Muscle layer of colon (tissue), 2 donors: ENCODE measurements around the gene NSUN7.

Source experiments
- H3K27ac ChIP-seq: one replicate; pipeline ENCODE4 v1.7.0; 2013; ENCODE audit warnings: low read depth, mild to moderate bottlenecking, low read length, moderate library complexity
- H3K27me3 ChIP-seq, 2 donors: one replicate each; pipeline ENCODE4 v1.7.0; 2013; ENCODE audit warnings: low read length in 2 of 2, mild to moderate bottlenecking in 2 of 2; ENCODE audit not compliant: insufficient read depth in 2 of 2, control insufficient read depth in 1 of 2
- H3K36me3 ChIP-seq: one replicate; pipeline ENCODE4 v1.7.0; 2013; ENCODE audit warnings: mild to moderate bottlenecking, low read length; ENCODE audit not compliant: insufficient read depth
- H3K4me1 ChIP-seq: one replicate; pipeline ENCODE4 v1.7.0; 2013; ENCODE audit warnings: mild to moderate bottlenecking, low read length; ENCODE audit not compliant: insufficient read depth
- H3K4me3 ChIP-seq, 2 donors: one replicate each; pipeline ENCODE4 v1.7.0; 2013; ENCODE audit warnings: low read length in 2 of 2, low read depth in 1 of 2, mild to moderate bottlenecking in 1 of 2, moderate library complexity in 1 of 2
- H3K9ac ChIP-seq: one replicate; pipeline ENCODE4 v1.7.0; 2013; ENCODE audit warnings: low read length
- H3K9me3 ChIP-seq: one replicate; pipeline ENCODE4 v1.7.0; 2013; ENCODE audit warnings: mild to moderate bottlenecking, low read length
- donor health status: abdominal sarcoma.
- donor health status: Adenocarcinoma of cecum.

NSUN7 gene

DNA sequence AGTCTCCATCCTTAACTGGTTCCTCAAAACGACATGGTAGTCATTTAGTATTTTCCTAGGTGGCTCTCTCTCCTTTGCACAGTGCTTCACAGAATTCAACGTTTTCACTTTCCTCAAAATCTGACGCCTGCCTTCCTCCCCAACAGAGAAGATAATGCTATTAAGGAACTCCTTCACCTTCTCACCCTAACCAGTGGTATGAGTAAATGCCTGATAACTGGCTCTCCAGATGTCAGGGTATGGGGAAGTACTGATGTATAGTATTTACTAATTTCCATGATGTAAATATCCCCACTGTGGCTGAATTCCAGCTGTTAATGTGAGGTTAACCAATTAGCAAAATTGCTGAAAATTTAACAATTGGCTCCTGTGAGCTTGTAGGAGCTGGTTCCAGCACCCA, 28.8 kb upstream of the NSUN7 start:
- H3K4me1 ChIP-seq, result no peaks in the 10 kb centered on the region
- H3K27ac ChIP-seq, result no peak overlapping the region
- H3K27me3 ChIP-seq, result no peaks in the 10 kb centered on the region
- H3K9ac ChIP-seq, result no peak overlapping the region
- no peak overlapping the region for H3K4me3 ChIP-seq
- H3K36me3 ChIP-seq, result no peaks in the 10 kb centered on the region
- H3K9me3 ChIP-seq, result no peaks in the 10 kb centered on the region

DNA sequence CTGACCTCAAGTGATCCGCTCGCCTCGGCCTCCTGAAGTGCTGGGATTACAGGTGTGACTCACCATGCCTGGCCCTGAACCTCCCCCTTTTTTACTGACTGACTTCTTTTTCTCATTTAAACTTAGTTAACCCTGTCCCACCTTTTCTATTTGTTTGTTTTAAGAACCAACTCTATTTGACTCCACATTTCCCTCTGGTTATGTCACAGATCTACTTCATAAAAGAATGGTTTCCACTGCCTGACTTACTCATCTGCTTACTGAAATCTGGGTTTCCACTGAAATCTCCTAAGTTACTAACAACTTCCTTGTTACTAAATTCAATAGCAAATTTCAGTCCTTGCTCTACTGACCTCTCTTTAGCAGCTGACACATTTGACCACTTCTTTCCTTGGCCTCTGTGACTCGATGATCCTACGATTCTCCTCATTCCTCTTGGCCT, 28.0 kb upstream of the NSUN7 start:
- Histone ChIP-seq H3K9me3 (no peaks in the 10 kb centered on the region), H3K9ac (no peak overlapping the region), H3K4me3 (no peak overlapping the region), H3K27ac (no peak overlapping the region), H3K27me3 (no peaks in the 10 kb centered on the region), H3K36me3 (no peaks in the 10 kb centered on the region), H3K4me1 (no peaks in the 10 kb centered on the region)

DNA sequence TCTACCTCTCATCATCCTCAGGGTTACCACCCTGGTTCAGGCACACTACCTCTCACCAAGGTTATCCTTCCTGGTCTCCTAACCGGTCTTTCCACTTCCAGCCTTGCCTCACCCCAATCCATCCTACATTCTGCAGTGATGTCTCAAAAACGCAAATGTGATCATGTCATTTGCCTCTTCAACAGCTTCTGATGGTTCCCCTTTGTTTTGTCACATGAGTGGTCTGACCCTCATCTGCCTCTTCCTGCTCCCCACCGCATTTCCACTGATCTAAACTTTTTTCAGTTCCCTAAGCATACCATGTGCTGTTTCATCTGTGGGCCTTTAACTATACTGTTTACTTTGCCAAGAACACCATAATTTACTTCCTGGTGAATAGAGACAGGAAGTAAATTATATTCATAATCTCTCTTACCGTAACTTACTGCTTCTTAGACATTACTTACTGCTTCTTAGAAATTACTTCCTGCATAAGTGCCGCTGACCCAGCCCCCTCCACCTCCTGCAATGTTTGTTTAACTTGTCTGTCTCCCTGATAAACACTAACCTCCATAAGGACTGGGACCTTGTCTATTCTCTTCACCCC, 27.1 kb upstream of the NSUN7 start:
- Histone ChIP-seq H3K9me3 (no peaks in the 10 kb centered on the region), H3K27me3 (no peaks in the 10 kb centered on the region), H3K9ac (no peak overlapping the region), H3K27ac (no peak overlapping the region), H3K4me3 (no peak overlapping the region), H3K36me3 (no peaks in the 10 kb centered on the region), H3K4me1 (no peaks in the 10 kb centered on the region)

DNA sequence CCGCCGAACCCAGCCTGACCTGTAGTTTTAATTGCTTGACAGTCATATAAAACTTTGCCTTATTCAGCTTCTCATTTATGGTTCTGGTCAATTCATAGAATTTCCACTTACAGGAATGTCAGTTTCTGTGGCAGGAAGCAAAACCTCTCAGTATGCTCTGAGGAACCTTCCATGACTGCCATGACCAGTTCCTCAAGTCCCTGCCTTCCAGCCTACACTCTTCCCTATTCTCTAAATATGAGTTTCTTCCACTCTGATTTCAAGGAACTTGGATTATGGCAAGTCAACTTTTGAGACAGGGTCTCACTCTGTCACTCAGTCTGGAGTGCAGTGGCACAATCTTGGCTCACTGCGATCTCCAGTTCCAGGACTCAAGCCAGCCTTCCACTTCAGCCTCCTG, 26.0 kb upstream of the NSUN7 start:
- H3K4me3 ChIP-seq, result no peak overlapping the region
- no peak overlapping the region for H3K27ac ChIP-seq
- no peaks in the 10 kb centered on the region for H3K27me3 ChIP-seq
- H3K4me1 ChIP-seq, result no peaks in the 10 kb centered on the region
- H3K9me3 ChIP-seq, result no peaks in the 10 kb centered on the region
- no peak overlapping the region for H3K9ac ChIP-seq
- H3K36me3 ChIP-seq, result no peaks in the 10 kb centered on the region

DNA sequence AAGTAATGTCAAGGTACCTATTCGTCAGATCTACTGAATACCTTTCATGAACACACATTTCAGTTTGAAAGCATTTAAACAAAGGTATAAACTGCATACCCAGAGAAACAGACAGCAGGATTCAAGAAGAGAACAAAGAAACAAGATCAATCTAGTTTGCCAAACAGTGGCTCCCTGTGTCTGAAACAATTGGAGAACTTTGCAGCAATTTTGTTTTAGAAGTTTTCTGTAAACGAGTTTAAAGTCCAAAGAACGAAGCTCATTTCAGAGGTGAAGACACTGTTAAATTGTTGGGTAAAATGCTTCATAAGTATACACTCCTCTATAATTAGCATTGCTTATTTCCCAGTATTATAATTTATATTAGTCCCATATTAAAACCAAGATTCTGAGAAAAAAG, 21.4 kb upstream of the NSUN7 start:
- no peaks in the 10 kb centered on the region for H3K36me3 ChIP-seq
- no peak overlapping the region for H3K9ac ChIP-seq
- no peaks in the 10 kb centered on the region for H3K9me3 ChIP-seq
- H3K4me3 ChIP-seq, result no peak overlapping the region
- no peaks in the 10 kb centered on the region for H3K4me1 ChIP-seq
- H3K27me3 ChIP-seq, result no peaks in the 10 kb centered on the region
- H3K27ac ChIP-seq, result no peak overlapping the region

DNA sequence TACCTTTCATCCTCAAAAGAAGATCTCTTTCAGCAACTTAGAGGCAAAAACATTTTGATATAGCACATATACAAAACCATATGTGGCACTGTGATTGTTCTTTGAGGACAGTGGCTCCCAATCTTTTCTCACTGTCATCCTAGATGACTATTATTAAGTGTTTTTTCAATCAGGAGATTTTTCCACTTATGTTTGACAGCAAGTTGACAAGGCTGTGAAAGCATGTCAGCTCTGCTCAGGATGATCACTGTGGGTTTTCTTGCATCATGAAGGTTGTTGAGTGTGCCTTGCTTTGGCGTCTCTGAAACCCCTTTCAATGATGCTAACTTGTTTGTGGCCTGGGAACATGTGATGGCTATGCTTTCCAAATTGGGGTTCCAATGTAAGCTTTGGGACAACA, 20.2 kb upstream of the NSUN7 start:
- Histone ChIP-seq H3K27me3 (no peaks in the 10 kb centered on the region), H3K9me3 (no peaks in the 10 kb centered on the region), H3K9ac (no peak overlapping the region), H3K4me1 (no peaks in the 10 kb centered on the region), H3K4me3 (no peak overlapping the region), H3K27ac (no peak overlapping the region), H3K36me3 (no peaks in the 10 kb centered on the region)

DNA sequence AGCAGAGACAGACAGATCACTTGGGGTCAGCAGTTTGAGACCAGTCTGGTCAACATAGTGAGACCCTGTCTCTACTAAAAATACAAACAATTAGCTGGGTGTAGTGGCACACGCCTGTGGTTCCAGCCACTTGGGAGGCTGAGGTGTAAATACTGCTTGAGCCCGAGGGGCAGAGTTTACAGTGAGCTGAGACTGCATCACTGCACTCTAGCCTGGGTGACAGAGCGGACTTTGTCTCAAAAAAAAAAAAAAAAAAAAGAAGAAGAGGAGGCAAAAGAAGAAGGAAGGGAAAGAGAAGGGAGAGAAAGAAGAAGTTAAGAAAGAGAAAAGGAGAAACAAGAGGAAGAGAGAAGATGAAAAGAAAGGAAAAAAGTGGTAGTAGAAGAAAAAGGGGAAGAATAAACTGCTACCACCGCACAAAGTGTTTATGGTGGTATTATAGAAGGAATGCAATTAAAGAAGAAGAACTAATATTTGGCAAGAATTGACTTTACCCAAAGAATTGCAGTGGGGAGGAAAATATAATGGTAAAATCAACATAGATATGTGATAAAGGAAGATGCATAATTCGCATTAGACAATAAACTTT, 19.6 kb upstream of the NSUN7 start:
- Histone ChIP-seq H3K9ac (no peak overlapping the region), H3K27ac (no peak overlapping the region), H3K4me1 (no peaks in the 10 kb centered on the region), H3K4me3 (no peak overlapping the region), H3K9me3 (no peaks in the 10 kb centered on the region), H3K36me3 (no peaks in the 10 kb centered on the region), H3K27me3 (no peaks in the 10 kb centered on the region)

DNA sequence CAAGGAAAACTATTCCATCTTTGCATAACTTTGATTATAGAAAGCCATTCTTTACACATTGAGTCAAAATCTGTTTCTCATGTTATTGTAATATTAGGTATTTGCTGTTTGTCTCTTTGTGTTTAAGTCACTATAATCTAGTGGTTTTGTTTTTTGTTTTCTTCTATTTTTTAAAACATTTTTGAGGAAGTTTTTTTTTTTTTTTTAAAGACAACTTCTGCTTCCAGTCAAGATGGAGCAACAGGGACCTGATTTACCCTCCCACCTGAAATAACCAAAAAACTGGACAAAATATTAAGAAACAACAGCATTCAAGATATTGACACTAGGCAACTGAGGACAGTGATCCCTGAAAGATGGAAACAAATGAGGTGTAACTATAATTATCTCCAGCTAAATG, 18.4 kb upstream of the NSUN7 start:
- H3K4me3 ChIP-seq, result no peak overlapping the region
- H3K27ac ChIP-seq, result no peak overlapping the region
- no peaks in the 10 kb centered on the region for H3K36me3 ChIP-seq
- no peaks in the 10 kb centered on the region for H3K4me1 ChIP-seq
- H3K27me3 ChIP-seq, result no peaks in the 10 kb centered on the region
- no peaks in the 10 kb centered on the region for H3K9me3 ChIP-seq
- no peak overlapping the region for H3K9ac ChIP-seq

DNA sequence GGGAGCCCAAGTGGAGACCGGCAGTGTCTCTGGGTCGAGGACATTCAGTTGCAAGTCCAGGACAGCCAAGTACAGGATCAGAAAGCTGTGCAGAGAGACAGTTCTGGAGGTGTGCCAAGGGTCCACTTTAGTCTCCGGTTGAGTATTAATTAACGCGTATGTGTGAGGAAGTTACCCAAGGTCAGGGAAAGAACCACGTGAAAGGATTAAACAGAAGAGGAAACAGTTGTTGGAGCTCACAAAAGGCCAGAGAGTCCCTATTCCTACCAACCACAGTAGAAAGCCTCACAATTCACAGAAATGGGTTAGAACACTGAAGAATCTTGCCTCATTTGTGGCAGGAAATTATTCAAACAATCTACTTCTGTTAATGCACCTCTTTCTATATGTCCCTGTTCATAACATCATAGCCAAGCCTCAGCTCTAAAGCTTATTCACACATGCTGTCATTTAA, 17.9 kb upstream of the NSUN7 start:
- no peaks in the 10 kb centered on the region for H3K4me1 ChIP-seq
- no peak overlapping the region for H3K27ac ChIP-seq
- H3K36me3 ChIP-seq, result no peaks in the 10 kb centered on the region
- no peaks in the 10 kb centered on the region for H3K9me3 ChIP-seq
- no peak overlapping the region for H3K4me3 ChIP-seq
- H3K9ac ChIP-seq, result no peak overlapping the region
- H3K27me3 ChIP-seq, result no peaks in the 10 kb centered on the region

DNA sequence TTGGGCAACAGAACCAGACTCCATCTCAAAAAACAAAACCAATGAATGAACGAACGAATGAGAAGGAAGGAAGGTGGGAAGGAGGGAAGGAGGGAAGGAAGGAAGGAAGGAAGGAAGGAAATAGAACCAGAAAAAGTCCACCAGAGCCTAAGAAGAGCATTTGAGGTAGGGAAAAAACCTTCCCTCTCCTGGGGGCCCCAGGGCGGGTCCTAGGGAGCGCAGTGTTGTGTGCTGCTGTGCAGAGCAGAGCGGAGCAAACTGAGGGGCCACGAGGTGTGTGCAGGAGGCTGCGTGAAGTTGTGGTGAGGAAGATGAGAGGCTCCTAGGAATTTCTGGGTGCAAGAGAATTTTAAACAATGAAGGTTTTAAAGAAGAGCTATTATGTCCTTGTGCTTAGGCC, 16.0 kb upstream of the NSUN7 start:
- Histone ChIP-seq H3K36me3 (no peaks in the 10 kb centered on the region), H3K4me3 (no peak overlapping the region), H3K27ac (no peak overlapping the region), H3K9ac (no peak overlapping the region), H3K27me3 (no peaks in the 10 kb centered on the region), H3K9me3 (no peaks in the 10 kb centered on the region), H3K4me1 (no peaks in the 10 kb centered on the region)

DNA sequence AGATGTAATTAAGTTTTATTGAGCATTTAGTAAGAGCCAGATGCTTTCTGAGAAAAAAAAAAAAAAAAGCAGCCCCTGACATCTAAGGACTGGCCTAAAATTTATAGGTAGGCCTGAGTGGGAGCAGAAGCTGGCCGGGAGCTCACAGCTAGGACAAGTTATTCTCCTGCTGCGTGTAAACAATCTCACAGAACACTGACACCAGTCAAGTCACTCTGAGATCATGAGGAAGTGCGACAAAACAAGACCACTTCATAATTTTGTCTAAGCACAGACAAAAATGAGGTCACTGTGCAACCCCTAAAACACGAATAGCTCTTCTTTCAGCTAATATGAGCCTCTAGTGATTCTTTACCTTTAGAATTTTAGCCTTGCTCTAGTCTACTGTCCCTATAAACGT, 15.3 kb upstream of the NSUN7 start:
- no peaks in the 10 kb centered on the region for H3K4me1 ChIP-seq
- no peaks in the 10 kb centered on the region for H3K9me3 ChIP-seq
- no peak overlapping the region for H3K4me3 ChIP-seq
- no peaks in the 10 kb centered on the region for H3K36me3 ChIP-seq
- no peak overlapping the region for H3K9ac ChIP-seq
- H3K27ac ChIP-seq, result no peak overlapping the region
- no peaks in the 10 kb centered on the region for H3K27me3 ChIP-seq

DNA sequence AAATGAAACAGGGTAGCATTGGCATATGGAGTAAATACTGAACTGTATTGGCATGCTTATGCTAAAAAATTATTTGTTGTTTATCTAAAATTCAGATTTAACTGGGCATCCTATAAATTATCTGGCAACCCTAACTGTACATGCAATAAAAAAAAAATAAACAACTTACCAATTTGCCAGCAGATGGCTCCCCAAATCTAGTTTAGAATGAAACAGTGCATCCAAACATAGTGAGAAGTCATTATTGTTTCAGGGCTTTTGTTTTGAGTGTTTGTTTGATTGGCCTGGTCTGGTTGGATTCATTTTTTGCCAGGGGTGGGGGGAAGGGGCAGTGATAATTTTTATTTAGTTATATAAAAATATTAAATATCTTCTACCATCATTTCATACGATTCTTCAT, 12.8 kb upstream of the NSUN7 start:
- Histone ChIP-seq H3K27ac (no peak overlapping the region), H3K9ac (no peak overlapping the region), H3K27me3 (no peaks in the 10 kb centered on the region), H3K36me3 (no peaks in the 10 kb centered on the region), H3K9me3 (no peaks in the 10 kb centered on the region), H3K4me3 (no peak overlapping the region), H3K4me1 (no peaks in the 10 kb centered on the region)
